Activated CD4-positive, CD25-positive, alpha-beta regulatory T cell treated with anti-CD3 and anti-CD28 coated beads, Interleukin-2, amount 50 U/mL, for 16 hours (primary cell): ENCODE data around the gene MGME1.
A peak's percentile ranks its signal among the peaks of the same experiment; 100 is the strongest.

Experiments
- DNase-seq: peaks from one replicate; pipeline ENCODE4 v3.0.0-alpha.2; 2020; ENCODE audit warnings: low read depth, low spot score

The MGME1 gene, protein sequence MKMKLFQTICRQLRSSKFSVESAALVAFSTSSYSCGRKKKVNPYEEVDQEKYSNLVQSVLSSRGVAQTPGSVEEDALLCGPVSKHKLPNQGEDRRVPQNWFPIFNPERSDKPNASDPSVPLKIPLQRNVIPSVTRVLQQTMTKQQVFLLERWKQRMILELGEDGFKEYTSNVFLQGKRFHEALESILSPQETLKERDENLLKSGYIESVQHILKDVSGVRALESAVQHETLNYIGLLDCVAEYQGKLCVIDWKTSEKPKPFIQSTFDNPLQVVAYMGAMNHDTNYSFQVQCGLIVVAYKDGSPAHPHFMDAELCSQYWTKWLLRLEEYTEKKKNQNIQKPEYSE

DNA sequence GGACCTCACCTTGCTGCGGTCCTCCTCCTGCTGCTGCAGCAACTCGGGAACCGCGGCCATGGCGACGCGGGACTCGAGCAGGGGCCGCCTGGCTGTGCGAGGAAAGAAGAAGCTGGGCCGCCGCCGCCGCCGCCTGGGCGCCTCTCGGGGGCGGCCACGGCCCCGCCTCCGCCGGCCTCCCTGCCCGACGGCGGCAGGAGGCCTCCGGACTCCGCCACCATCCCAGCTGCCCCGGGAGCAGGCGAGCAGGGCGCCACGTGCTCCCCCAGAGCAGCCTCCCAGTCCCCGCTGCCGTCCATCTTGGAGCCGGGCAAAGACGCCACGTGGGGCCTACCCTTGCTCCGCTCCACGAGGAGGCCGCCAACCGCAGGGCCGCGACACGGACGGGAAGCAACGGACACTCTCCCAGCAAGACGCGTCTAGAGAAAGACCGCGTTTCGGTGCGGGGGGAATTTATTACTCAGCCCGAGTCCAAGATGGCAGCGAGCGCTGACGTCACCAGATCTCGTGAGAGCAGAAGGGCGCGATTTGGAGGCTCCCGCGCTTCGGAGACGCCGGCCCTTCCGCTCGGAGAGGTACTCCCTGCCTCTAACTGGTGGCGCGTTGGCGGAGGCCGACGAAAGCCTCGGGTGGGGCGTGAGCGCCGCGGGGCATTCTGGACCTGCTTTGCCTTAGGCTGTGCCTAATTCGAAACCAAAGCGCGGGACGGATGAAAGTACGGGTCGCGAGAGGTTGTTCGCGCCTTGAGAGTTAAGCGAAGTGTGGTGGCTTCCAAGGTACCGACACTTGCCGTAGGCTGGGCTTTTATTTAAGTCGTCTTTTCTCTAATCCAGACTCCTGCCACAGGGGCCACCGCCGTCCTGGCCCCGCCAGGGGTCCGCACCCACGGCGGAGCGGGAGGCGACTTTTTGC, at the start of gene MGME1, which contains the start of gene SNX5:
MGME1 (plus strand) TSS at position 653 of the 912 bp plus-strand sequence. CDS start 842 bp downstream, outside the sequence.
SNX5 (minus strand) TSS at position 429 of the 912 bp plus-strand sequence; CDS start at position 60, 369 bp downstream.
- DNase-seq = peak; percentile 99

DNA sequence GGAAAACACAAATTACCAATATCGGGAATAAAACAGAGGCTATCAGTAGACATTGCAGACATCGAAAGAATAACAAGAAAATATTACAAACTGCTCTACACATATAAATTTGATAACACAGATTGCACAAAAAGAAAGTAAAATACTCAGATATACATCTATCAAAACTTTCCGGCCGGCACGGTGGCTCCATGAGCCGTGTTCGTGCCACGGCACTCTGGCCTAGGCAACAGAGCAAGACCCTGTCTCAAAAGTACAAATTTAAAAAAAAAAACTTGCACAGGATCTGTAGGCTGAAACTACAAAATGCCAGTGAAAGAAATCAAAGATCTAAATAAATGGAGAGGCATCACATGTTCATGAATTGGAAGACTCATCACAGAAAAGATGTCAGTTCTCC, 49.7 kb upstream of the MGME1 start:
- no peak for DNase-seq

DNA sequence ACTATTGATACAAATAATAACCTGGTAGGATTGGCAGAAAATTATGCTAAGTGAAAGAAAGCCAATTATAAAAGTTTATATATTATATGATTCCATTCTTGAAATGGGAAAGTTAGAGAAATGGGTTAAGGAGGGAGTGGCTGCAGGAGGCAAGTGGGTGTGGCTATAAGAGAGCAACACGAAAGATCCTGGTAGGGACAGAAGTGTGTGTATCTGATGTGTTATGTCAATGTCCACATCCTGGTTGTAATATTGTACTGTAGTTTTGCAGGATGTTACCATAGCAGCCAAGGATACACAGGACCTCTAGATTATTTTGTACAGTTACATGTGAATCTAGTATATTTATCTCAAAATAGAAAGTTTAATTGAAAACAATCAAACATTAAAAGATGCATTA, 47.0 kb upstream of the MGME1 start:
- DNase-seq = no peak

DNA sequence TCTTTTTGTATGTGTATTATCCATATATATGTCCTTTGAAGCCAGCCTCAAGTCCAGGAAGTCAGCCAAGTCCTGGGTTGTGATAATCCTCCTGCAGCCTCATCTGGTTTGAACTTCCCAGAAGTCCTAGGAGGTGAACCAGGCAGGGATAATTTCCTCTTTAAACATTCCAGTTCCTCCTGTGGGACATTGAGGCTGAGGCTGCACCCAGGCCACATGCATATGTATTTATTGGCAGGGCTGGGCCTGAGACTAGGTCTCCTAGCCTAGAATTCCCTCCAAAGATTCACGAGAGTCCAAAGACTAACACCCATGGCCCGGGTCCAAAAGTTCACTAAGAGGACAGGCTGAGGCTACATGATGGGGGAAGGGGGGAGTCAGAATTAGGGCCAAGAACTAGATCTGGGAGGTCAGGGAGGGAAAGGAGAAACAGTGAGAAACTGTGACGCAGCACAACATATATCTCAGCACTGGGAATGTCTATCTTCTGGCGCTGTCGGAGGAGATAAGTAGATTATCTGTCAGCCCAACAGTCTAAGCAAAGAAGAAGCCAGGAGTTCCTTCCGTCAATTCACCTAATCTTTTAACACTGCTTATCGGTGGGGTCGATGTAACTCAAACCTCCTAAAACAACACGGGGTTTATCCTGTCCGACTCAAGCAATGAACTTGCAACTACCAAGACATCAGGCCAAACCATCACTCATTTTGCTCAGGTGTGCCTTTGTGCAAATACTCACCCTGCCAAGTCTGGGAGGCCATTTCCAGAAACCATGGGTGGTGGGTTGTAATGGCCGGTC, 43.5 kb upstream of the MGME1 start:
- no peak for DNase-seq

DNA sequence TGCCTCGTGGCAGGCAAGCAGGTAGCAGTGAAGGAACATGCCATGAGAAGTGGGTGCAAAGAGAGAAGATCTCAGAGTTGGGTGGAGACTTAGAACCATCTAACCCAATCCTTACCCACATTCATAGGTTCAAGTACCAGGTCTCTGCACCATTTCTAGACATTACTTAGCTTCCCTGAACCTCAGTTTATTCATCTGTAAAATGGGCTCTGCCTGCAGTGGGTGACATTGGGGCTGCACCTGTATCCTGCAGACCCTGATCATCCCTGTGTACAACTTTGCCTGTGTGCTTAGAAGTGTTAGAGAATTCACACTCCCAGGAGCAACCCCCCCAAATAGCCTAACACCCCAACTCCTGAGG, 42.9 kb upstream of the MGME1 start:
- DNase-seq = no peak

DNA sequence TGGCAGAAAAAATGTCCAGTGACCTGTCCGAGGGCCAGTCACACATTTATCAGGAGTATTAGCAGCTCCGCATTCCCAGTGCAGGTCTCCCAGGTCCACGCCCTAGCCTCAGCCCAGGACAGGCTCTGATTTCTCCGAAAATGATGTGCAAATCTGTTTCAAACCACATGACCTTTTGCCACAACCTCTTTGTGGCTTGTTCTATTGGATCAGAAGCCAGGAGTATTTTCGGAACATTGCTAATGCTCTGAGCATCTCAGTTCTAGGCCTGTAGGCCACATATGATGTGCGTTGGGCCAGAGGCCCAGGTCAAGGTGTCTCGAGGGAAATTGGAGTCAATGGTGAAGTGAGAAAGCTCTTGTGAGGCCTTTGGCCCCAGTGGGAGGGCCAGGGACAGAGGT, 40.6 kb upstream of the MGME1 start:
- no peak for DNase-seq

DNA sequence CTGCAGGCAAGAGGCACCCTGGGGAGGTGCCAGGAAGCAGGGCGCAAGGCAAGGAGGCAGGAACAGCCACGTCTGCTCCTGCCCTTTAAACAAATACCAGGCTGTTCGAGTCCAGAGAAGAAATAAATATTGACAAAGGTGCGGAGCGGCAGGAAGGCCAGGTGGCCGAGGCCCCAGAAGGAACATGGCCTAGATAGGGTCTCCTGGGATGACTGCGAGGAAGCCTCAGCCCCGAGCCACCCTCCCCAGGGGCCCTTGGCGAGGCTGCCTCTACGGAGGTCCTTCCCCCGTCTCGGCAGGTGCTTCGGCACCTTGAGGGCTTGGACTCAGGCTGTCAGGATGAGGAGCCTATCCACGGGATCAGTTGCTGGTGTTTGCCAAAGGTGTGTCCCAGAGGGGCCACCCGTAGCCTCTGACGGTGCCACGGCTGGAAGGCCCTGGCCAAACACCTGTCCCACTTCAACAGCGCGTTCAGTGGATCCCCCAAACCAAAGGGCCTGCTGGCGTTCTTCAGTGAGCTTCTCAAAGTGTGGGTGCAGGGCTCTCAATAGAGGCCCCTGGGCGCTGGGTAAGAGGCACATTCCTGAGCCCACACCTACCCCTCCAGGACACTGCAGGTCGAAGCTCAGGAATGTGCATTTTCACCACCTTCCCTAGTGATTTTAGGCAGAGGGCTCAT, 40.0 kb upstream of the MGME1 start:
- DNase-seq = no peak

DNA sequence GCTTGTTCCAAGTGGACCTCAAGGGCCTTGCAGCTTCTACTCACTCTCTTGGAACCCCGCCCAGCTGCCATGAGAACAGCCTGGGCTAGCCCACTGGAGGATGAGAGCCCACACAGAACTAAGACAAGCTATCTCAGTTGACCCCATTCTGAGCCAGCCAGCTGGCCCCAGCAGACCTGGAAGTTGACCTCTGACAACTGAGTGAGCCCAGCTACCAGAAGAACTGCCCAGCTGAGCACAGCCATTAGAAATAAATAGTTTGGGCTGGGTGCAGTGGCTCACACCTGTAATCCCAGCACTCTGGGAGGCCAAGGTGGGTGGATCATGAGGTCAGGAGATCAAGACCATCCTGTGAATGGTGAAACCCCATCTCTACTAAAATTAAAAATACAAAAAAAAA, 37.3 kb upstream of the MGME1 start:
- no peak for DNase-seq

DNA sequence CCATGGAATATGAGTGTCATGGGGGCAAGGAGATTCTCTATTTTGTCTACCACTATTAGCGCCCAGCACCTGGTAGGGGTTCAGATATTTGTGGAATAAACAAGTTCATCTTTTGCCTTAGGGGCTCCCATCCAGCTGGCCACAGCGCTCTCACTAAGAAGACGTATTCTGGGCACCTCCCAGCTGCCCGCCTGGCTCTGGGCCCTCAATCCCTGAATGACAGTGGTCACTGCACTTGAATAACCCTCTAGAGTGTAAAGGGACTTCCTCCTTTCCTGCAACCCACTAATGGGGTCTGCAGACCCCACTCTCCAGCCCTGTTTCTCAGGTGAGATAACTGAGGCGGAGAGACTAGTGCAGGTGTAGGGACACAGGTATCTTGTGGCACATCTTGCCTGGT, 36.4 kb upstream of the MGME1 start:
- DNase-seq = no peak

DNA sequence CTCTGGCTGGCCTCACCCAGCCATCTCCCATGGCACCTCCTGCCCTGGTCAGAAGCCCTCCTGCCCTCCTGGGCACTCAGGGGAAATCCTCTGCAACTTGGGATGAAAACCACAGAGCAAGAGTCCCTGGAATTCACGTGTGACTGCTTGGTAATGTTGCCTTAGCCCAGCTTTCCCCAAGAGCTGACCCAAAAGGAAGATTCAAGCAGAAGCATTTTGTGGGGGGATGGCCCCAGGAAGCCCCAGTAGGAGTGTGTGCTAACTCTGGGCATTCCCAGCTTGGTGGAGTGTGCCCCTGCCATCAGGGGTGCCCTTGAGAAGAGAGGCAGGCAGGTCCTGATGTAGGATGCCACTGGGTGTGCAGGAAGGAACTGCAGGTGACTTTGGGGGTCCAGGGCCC, 35.7 kb upstream of the MGME1 start:
- DNase-seq = no peak

DNA sequence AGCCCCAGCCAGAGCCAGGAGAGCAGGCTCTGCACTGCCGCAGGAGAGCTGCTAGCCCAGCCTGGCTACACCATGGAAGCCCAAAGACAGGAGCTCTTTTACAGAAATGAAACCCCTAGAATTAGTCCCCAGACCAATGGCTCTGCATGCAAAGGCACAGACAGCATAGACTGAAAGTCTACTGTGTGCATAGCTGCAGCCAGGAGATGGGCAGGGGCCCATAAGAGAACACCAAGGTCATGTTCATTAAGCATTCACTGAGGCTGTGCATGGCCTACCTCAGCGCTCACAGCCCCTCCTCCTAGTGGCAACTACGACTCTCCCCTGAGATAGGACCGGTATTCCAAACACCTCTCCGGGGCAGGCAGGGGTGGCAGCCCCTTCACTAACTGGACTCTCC, 35.1 kb upstream of the MGME1 start:
- no peak for DNase-seq

DNA sequence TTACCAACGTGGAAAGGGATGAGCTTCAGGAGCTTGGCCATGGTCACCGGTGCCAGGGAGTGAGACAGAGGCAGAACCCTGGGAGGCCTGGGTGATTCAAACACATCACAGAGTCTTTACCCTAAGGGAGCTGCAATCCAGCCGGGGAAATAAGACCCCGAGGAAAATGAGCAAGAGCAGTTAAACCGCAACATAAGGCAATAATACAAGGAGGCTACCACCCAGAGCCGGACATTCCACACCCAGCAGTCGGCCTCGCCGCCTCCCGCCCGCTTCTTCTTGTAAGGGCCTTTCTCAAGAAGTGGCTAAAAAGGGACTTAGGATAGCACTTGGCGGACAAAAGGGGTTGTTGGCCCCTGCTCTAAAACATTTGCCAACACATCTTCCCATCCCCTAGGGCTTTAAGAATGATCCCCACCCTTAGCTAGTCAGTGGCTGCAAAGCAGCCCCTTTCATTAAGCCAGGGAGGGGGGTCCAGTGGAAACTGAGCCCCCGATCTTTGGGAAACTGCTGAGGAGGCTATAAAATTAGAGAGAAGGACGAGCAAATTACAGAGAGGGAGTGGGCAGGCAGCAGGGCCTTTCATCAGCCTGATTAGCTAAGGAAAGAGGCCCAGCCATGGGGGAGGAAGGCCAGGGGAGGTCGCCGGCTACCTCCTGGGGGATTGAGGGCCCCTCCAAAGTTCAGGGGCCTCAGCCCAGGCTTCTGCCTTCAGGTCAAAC, 34.5 kb upstream of the MGME1 start:
- DNase-seq = no peak

DNA sequence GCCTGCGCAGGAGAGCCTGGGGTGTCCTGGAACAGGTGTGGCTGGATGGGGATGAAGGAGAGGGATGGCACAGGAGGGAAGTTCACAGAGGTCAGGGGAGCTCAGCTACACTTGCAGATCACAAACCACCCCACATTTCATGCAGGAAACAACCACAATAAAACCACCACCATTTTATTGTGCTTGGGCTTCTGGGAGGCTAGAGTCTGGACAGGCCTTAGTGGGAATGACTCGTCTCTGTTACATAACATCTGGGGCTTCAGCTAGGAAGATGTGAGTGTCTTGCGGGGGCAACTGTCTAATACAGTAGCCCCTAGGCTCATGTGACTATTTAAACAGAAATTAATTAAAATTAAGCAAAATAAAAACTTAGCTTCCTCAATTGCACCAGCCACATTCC, 33.6 kb upstream of the MGME1 start:
- DNase-seq = no peak

DNA sequence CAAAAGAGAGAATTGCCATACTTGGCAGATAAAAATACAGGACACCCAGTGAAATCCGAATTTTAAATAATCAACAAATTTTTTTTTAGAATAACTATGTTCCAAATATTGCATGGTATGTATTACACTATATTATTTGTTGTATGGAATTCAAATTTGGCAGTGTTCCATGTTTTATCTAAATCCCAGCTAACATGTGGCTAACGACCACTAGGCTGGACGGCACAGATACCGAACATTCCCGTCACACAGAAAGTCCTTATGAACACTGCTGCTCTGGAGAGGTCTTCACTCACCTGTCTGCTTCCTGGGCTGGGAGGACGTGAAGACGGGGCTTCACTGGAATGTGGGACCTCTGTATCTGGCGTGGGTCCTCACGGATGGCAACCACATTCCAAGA, 33.1 kb upstream of the MGME1 start:
- no peak for DNase-seq

DNA sequence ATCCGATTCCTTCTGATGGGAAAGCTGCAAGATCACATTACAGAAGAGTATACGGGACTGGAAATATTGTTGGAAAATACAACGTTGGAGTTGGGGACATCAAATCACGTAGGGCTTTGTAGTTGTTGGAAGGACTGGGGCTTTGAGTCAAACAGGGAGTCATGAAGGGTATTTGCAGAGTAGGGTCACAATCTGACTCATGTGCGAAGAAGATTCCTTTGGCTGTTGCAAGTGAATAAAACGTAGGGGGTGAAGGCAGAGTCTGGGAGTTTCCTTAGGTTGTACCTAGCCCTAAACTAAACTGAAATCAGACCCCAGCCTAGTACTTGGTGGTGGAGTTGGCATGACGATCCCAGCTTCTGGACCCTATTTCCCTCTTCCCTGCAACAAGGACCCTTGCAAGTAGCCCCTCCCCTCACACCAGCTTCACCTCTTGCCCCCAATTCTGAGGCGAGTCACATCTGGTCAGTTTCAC, 32.5 kb upstream of the MGME1 start:
- no peak for DNase-seq

DNA sequence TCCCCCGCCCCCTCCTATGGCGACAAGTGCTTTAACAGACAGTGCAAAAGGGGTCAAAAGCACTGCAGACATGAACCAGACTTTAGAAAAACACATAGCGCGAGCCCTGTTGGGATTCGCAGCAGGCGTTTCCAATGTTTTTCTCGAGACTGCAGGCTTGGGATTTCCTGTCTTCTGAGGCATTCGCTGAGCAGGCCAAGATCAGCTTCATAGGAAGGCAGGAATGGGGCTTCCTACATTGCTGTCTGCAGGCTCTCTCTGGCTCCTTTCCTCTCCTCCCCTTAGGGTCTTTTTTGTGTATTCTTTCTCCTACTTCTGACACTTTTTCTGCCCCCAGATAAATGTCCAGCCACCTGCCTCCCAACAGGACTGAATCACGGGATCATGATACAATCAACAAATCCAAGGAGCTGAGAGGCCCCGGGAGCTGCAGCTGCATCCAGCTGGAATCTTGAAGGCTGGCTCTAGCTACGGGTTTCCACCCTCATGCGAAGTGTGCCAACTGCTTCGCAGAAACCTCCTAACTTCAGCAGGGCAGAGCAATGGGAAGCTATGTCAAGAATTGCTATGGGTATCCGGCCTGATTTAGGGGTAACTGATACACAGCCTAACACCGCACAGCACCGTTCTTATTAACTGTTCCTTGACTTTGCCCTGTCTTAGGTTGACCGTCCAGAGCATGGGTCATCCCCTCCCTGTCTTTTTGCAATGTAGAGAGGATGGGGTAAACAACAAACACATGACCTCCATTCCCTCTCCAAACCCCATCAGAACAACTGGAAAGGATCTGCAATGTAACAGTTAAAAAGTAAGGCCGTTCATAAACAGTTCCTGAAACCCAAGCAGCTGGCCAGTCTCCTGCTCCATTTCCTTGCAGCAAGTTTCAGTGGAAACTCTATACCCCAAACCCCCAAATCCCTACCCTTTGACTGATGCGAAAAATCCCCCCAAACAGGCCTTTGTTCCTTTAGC, 31.8 kb upstream of the MGME1 start:
- DNase-seq = no peak

DNA sequence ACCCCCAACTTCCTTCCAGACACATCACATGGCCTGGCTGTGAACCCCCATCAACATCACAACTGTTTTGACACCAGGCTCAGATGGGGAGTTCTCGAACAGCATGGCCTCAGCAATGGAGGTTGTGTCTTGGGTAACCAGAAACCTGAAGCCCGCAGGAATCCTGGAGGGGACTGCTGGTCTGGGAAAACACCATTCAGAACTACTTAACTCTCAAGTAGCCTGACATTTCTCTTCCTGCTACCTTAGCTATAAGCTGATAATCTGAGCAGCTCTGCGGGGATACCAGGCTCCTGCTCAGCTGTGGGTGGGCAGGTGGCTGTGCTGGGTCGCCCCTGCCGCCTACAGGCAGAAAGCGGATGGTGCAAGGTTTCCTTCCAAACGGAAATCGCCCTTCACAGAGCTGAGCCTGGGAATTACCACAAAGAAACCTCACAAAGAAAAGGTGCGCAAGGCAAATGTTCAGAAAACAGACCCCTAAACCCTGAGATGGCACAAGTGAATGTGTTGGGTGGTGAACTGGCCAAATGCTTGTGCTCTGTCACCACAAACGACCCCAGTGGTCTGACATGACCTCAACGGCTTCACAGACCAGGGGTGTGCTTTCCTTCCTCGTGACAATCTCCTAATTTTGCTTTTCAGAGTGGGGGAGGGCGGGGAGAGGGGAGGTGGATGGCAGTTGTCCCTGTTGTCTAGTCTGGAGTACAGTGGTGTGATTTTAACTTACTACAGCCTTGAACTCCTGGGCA, 29.8 kb upstream of the MGME1 start:
- peak; percentile 9 for DNase-seq

DNA sequence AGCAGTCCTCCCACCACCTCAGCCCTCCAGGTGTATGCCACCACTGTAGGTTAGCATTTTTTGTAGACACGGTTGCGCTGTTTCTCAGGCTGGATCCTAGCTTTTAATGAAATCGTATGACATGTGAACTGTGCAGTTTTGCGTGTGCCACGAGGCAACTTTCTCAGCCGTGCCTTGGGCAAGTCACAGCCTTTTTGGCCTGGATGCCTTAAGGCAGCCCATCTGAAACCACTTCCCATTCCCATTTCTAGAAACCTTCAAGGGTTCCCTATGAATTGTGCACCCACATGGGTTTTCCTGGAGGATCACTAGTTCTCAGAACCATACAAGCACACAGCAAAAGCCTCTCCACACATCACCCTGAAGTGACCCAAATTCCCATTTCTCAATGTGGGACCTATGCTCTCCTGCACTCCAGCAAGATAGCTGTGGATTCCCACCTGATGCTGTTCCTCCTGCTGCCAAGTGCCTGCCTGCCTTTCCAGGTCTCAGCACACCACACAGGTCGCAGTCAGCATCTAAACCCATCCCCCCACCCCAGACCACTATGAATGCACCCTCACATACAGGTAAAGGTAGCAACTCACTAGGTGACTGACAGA, 29.1 kb upstream of the MGME1 start:
- no peak for DNase-seq
